Stimulated activated CD4-positive, alpha-beta T cell treated with anti-CD3 and anti-CD28 coated beads, Interleukin-1b, Interleukin-23, amount 100 ng/mL, for 48 hours (primary cell): ENCODE results near the gene KCNMA1.

Source experiments
- DNase-seq: peaks from one replicate; pipeline ENCODE4 v3.0.0-alpha.2; 2020

KCNMA1 gene

DNA sequence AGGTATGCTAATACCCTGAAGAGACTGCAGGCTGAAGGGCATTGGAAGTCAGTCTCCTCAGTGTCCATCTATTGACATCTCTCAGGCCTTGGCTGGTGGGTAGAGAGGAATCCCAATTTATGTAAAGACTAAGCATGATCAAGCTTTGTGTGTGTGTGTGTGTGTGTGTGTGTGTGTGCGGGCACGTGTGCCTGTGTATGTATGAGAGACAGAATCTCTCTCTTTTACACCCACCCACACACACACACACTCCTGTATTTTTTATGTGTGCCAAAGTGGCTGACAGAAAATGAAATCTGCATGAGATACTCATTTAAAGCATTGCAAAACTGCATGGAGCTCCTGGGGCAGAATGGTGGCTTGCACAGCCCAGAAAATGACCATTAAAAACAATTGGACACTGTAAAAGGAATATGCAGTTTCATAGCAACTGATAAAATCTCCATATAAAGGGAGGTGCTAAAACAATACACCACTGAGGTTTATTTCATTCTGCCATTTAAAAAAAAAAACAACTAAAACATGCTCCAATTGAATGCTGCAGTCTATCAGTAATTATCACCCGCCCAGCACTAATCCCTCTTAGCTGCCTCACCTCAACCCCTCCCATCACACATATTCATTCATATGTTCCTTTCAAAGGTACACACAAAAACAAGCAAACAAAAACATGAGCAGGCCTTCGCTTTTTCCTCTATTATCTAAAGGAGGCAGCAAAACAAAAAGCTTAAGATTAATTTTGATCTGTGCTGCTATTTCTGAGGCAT, 385.0 kb downstream of the KCNMA1 start:
- no peak for DNase-seq

DNA sequence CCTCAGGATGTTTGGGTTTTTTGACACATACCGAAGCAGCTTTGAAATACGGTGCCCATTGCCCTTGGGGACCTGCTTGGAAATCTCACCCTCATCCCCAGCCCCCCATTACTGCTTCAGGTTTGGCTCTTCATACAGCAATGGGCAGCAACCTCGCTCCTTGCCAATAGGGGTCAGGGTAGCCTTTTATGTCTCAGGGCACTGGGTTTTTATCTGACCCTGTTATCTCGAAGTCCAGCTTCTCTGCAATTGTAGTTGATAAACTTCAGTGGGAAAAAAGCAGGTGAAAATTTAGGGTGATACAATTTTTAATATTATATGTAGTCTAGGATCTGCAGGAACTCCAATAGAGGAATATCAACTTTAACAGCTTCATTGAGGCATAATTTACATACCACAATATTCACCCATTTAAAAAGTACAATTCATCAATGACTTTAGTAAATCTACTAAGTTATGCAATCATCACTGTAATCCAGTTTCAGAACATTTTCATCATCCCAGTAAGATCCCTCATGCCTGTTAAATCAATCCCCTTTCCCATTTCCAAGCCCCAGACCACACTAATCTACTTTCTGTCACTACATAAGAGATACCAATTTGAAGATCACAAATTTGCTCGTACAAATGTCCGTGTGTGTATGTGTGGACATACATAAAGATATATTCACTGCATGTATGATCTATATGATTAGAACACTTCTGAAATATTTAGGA, 386.2 kb downstream of the KCNMA1 start:
- DNase-seq: no peak

GRCh38 chr10:77249901-77250459, 387.6 kb downstream of the KCNMA1 start:
- no peak for DNase-seq

- DNase-seq: no peak
Measured at GRCh38 chr10:77248104-77248790, 389.4 kb downstream of the KCNMA1 start.

DNA sequence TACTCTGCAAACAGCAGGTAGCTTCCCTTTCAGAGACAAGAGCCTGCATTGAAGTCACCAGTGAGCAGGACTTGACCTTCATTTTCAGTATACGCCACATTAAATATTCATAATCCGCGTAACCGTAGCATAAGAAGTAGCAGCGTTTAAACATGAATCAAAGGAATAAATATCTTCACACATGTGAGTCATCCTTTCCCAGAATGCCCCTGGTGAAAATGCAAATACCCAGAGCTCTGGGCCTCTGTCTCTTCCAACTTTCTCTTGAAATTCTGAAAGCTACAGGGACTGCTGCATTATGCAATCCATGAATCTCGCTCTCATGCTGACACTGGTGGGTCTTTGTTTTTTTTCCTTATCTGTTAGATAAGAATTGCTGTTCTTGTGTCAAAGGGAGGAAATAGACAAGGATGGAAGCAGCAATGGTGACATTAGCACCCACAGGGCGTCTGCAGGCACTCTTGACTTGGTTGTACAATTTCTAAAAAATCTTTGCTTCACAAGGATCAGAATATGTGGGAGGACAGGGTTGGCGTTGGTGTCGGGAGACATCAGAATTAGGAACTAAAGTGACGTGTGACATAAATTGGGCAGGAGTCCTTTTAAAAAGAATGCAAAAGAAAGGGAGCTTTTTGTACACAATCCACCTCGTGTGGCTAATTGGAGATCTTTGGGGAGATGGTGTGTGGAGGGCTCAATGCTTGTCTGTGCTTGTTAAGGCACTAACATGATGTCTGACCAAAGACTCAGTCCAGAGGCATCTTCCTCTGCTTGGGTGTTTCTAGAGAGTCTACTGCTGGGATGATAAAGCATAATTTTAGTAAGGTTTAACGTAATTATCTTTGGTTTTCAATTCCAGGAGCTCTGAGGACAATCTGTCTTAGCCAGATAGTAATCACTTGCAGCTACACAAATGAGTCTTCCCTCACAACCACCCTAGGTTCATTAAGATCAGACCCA, 390.3 kb downstream of the KCNMA1 start:
- no peak for DNase-seq

GRCh38 chr10:77245953-77246352, 391.7 kb downstream of the KCNMA1 start:
- no peak for DNase-seq

- no peak for DNase-seq
Measured at GRCh38 chr10:77244746-77245145, 392.9 kb downstream of the KCNMA1 start.

GRCh38 chr10:77244286-77244685, 393.3 kb downstream of the KCNMA1 start:
- no peak for DNase-seq

DNA sequence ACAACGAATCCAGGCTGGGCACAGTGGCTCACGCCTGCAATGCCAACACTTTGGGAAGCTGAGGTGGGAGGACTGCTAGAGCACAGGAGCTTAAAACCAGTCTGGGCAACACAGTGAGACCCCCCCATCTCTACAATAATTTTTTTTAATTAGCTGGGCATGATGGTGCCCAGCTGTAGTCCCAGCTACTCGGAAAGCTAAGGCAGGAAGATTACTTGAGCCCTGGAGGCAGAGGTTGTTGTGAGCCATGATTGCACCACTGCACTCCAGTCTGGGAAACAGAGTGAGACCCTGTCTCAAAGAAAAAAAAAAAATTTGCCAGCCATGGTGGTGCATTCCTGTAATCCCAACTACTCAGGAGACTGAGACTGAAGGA, 396.3 kb downstream of the KCNMA1 start:
- DNase-seq: no peak

DNA sequence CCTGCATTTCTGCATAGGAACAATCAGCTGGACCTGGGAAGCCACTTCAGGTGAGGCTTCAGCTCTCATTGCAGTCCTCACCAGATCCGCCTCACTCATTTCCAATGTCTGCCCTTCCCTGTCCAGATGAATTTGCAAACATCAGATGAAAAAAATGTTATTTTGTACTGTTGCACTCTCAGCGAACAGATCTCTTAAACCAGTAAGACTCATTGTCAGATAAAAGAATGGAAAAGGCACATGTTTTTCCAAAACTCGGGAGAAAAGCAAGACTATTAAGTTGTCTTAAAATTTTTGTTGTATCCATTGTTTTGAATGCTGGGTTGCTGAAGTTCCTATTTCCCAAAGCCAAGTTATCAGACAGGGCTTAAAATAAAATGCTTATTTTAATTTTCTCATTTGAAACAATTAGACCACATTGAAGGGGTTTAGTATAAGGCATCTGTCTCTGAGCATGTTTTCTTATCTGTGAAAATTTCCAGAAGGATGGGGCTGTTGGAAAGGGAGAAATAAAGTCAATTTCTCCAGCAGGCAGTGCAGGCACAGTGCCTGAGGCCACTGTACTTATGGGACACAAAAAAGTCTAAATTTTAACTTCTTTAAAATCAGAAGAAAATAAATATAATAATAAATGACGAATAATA, 396.8 kb downstream of the KCNMA1 start:
- no peak for DNase-seq

GRCh38 chr10:77240041-77240652, 397.5 kb downstream of the KCNMA1 start:
- DNase-seq: no peak

GRCh38 chr10:77237120-77237519, 400.5 kb downstream of the KCNMA1 start:
- DNase-seq: no peak

GRCh38 chr10:77236700-77237099, 400.9 kb downstream of the KCNMA1 start:
- DNase-seq: no peak

GRCh38 chr10:77236029-77236428, 401.6 kb downstream of the KCNMA1 start:
- no peak for DNase-seq

GRCh38 chr10:77234599-77234998, 403.0 kb downstream of the KCNMA1 start:
- no peak for DNase-seq

GRCh38 chr10:77233466-77233865, 404.1 kb downstream of the KCNMA1 start:
- DNase-seq: no peak

DNA sequence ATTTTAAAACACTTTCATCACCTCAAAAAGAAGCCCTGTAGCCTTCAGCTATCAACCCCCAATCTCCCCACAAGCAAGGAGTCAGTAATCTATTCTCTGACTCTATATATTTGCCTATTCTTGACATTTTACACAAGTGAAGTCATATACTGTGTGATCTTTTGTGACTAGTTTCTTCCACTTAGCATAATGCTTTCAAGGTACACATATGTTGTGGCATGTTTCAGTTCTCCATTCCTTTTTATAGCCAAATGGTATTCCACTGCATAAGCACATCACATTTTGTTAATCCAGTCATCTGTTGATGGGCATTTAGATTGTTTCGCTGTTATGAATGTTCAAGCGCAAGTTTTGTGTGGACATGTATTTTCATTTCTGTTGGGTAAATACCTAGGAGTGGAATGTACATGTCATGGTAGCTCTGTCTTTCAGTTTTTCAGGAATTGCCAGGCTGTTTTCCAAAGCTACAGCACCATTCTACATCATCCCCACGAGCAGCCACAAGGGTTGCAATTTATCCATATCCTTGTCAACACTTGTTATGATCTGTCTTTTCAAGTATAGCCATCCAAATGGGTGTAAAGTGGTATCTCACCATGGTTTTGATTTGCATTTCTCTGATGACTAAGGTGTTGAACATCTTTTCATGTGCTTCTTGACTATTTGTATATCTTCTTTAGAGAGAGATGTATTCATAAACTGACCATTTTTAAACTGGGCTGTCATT, 405.6 kb downstream of the KCNMA1 start:
- DNase-seq: no peak

- DNase-seq: no peak
Measured at GRCh38 chr10:77231375-77231774, 406.2 kb downstream of the KCNMA1 start.

DNA sequence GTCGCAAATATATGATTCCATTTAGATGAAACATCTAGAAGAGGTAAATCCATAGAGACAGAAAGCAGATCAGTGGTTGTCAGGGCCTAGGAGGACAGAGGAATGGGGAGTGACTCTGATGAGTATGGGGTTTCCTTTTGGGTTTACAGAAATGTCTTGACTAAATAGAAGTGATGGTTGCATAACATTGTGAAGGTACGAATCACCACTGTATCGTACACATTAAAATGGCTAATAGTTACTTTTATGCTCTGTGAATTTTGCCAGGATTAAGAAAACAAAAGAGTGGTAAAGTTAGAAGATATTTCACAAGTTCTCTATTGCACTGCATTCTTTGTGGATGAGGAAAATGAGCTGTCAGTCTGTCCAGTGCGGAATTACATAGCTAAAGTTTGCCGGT, 407.4 kb downstream of the KCNMA1 start:
- DNase-seq: no peak

GRCh38 chr10:77229704-77230103, 407.9 kb downstream of the KCNMA1 start:
- DNase-seq: no peak

GRCh38 chr10:77228559-77228958, 409.0 kb downstream of the KCNMA1 start:
- DNase-seq: no peak
